Panc1 (cell line): ENCODE measurements around the gene TEX51. TPM values are rescaled to one million over a fixed set of nuclear protein-coding genes. Genes with fewer than 3 reads are reported as not detected.

Experiments used
- ATAC-seq: fragments of 200-7000 bp; cut with Tn5 transposase; 2 replicates; pipeline ENCODE4 v1.9.1; 2020; ENCODE audit warnings: mild to moderate bottlenecking, moderate library complexity
- BruUV-seq: library from RNA; stranded (reverse); fragments of 400-500 nt; replicated peaks from 2 replicates; lab custom pipeline; 2021; lab: Mats Ljungman, UMichigan
- CTCF ChIA-PET: fragments of 300-600 bp; sonication (Branson Sonifier 250); formaldehyde crosslinking; loops from one replicate; lab custom pipeline; 2022; ENCODE audit warnings: antibody characterized with exemption; lab: Charles Lee
- POLR2A ChIA-PET: fragments of 300-600 bp; sonication (Branson Sonifier 250); formaldehyde crosslinking; loops from one replicate; lab custom pipeline; 2022; ENCODE audit warnings: antibody characterized with exemption; lab: Charles Lee
- DNase-seq: peaks from one replicate; pipeline ENCODE4 v3.0.0-alpha.2; 2010; ENCODE audit warnings: low read depth, low spot score
- H3K27ac ChIP-seq: 2 replicates; pipeline ENCODE4 v1.5.1; 2011; ENCODE audit warnings: mild to moderate bottlenecking, low read length, inconsistent platforms
- H3K27me3 ChIP-seq: fragments of 200-500 bp; sonication (Bioruptor generic); 2 replicates; pipeline ENCODE4 v1.6.0; 2014; ENCODE audit warnings: low read length, inconsistent platforms; ENCODE audit not compliant: control insufficient read depth, insufficient read depth
- H3K36me3 ChIP-seq: fragments of 200-500 bp; sonication (Bioruptor generic); 2 replicates; pipeline ENCODE4 v1.5.1; 2014; ENCODE audit warnings: inconsistent platforms, mild to moderate bottlenecking, low read length, moderate library complexity; ENCODE audit not compliant: control insufficient read depth, insufficient read depth
- H3K4me1 ChIP-seq: 2 replicates; pipeline ENCODE4 v1.5.1; 2011; ENCODE audit warnings: inconsistent platforms, mild to moderate bottlenecking, low read length, moderate library complexity; ENCODE audit not compliant: control insufficient read depth, insufficient read depth
- H3K4me3 ChIP-seq, 2 experiments: 2 replicates each; pipeline ENCODE4 v1.5.1; 2011 to 2012; ENCODE audit warnings: low read depth in 2 of 2, low read length in 2 of 2, mild to moderate bottlenecking in 2 of 2, inconsistent platforms in 1 of 2, moderate library complexity in 1 of 2
- H3K9me3 ChIP-seq: fragments of 200-500 bp; sonication (Bioruptor generic); 2 replicates; pipeline ENCODE4 v1.5.1; 2014; ENCODE audit warnings: low read depth, mild to moderate bottlenecking, inconsistent platforms, low read length, moderate library complexity; ENCODE audit not compliant: control insufficient read depth, insufficient read depth
- CTCF ChIP-seq: fragments of 450-650 bp; IDR thresholded peaks from 2 replicates; pipeline ENCODE4 v1.5.1; 2017; ENCODE audit warnings: mild to moderate bottlenecking
- POLR2AphosphoS5 ChIP-seq: IDR thresholded peaks from 2 replicates; pipeline ENCODE4 v1.6.1; 2012; ENCODE audit warnings: mild to moderate bottlenecking, low read depth, low read length, moderate library complexity
- REST ChIP-seq, 2 experiments: IDR thresholded peaks; 2 replicates each; pipeline ENCODE4 v1.6.1; 2011 to 2012; ENCODE audit warnings: low read depth in 2 of 2, control low read depth in 1 of 2, low read length in 1 of 2, mild to moderate bottlenecking in 1 of 2, moderate library complexity in 1 of 2; ENCODE audit not compliant: insufficient read depth in 1 of 2
- SIN3A ChIP-seq: IDR thresholded peaks from 2 replicates; pipeline ENCODE4 v1.6.1; 2012; ENCODE audit warnings: low read depth, mild to moderate bottlenecking, low read length, moderate library complexity, borderline replicate concordance; ENCODE audit not compliant: insufficient read depth
- TCF7L2 ChIP-seq: IDR thresholded peaks from 2 replicates; pipeline ENCODE4 v1.6.1; 2011; ENCODE audit warnings: mild to moderate bottlenecking, low read depth, low read length, inconsistent platforms
- in situ Hi-C: cut with HindIII; loops from 2 replicates; pipeline ENCODE4 v1.10.0; 2016; ENCODE audit warnings: low sequenced_read_pairs, low pct_unique_long_range_greater_than_20kb
- intact Hi-C: fragments of 100-400 bp; cut with micrococcal nuclease; formaldehyde crosslinking; loops from one replicate; pipeline ENCODE4 v1.10.0; 2022; ENCODE audit not compliant: unreplicated experiment
- total RNA-seq: library from RNA; stranded (reverse); gene quantifications from one replicate; pipeline ENCODE4 v1.2.1, GENCODE V29; 2021; ENCODE audit not compliant: unreplicated experiment

The TEX51 gene
- total RNA-seq, 1 experiment from 2014 or later, result not detected

- no peaks in the 10 kb centered on the region for H3K4me1 ChIP-seq
- H3K4me3 ChIP-seq, result no peak overlapping the region
- intact Hi-C loops, result no loop called here
- no peaks in the 10 kb centered on the region for H3K27me3 ChIP-seq
- BruUV-seq, result no TSS peak
- in situ Hi-C loops, result no loop called here
- DNase-seq (no peak), ATAC-seq (no peak)
- H3K36me3 ChIP-seq, result no peaks in the 10 kb centered on the region
- ChIA-PET POLR2A (no interaction called here), CTCF (no interaction called here)
- no peaks in the 10 kb centered on the region for H3K9me3 ChIP-seq
- H3K27ac ChIP-seq, result no peak overlapping the region
- TF ChIP-seq CTCF, result no peak
- TF ChIP-seq POLR2AphosphoS5, result no peak
- no peak for TF ChIP-seq REST (IDR thresholded peaks at IDR 0.05; ENCODE audit: insufficient read depth in 1 of 2, low read depth in 2 of 2, low read length in 1 of 2)
- no peak for TF ChIP-seq TCF7L2
- no peak for TF ChIP-seq SIN3A
Measured at GRCh38 chr2:126942427-126943203, 43.9 kb downstream of the TEX51 start.

- ChIA-PET POLR2A (no interaction called here), CTCF (no interaction called here)
- Histone ChIP-seq H3K4me3 (no peak overlapping the region), H3K9me3 (no peaks in the 10 kb centered on the region), H3K4me1 (no peaks in the 10 kb centered on the region), H3K36me3 (no peaks in the 10 kb centered on the region), H3K27ac (no peak overlapping the region), H3K27me3 (no peaks in the 10 kb centered on the region)
- in situ Hi-C loops, result no loop called here
- ATAC-seq (no peak), DNase-seq (no peak)
- intact Hi-C loops, result no loop called here
- no TSS peak for BruUV-seq
- TF ChIP-seq SIN3A (no peak), TCF7L2 (no peak), CTCF (no peak), REST (IDR thresholded peaks at IDR 0.05; ENCODE audit: insufficient read depth in 1 of 2, low read depth in 2 of 2, low read length in 1 of 2) (no peak), POLR2AphosphoS5 (no peak)
Measured at GRCh38 chr2:126943612-126944348, 45.1 kb downstream of the TEX51 start.
